GM12892 (cell line): ENCODE measurements around the gene ZDHHC14.

ENCODE experiments used
- POLR2A ChIP-seq: IDR thresholded peaks from 2 replicates; pipeline ENCODE4 v1.6.1; 2011; ENCODE audit warnings: low read depth, low read length, control low read depth
- TAF1 ChIP-seq: IDR thresholded peaks from 2 replicates; pipeline ENCODE4 v1.6.1; 2011; ENCODE audit warnings: low read depth, mild to moderate bottlenecking, control low read depth, low read length, borderline replicate concordance

DNA sequence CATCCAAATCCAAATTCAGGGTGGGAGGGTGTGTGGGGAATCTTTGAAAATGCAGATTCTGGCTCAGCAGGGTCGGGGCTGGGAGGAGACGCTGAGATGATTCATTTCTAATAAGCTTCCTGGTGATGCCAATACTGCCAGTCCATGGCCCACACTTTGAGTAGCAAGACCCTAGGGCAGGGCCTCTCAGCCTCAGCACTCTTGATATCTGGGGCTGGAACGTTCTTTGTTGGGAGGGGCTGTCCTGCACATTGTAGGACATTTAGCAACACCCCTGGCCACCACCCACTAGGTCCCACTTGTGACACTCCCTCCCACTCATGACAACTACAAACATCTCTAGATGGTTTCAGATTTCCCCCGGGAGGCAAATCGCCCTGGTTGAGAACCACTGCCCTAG lies 191.0 kb downstream of the ZDHHC14 start:
- no peak for TF ChIP-seq POLR2A
- TF ChIP-seq TAF1 = no peak
